GM12874 (cell line): Measurements from ENCODE around the gene ACTRT2.

Experiments
- CTCF ChIP-seq: IDR thresholded peaks from 2 replicates; pipeline ENCODE4 v1.5.1; 2011; ENCODE audit warnings: low read depth, mild to moderate bottlenecking, control low read depth, low read length, moderate library complexity; ENCODE audit not compliant: insufficient read depth

Gene ACTRT2

GRCh38 chr1:2975466-2976179 is 45.6 kb upstream of the ACTRT2 start:
- TF ChIP-seq CTCF, result no peak

GRCh38 chr1:2976180-2976562 is 45.1 kb upstream of the ACTRT2 start:
- TF ChIP-seq CTCF, result no peak

- no peak for TF ChIP-seq CTCF
Observed at GRCh38 chr1:2977886-2978611, 43.2 kb upstream of the ACTRT2 start.

GRCh38 chr1:2978691-2979190 is 42.5 kb upstream of the ACTRT2 start:
- TF ChIP-seq CTCF, result no peak

GRCh38 chr1:2979191-2980072 is 41.8 kb upstream of the ACTRT2 start:
- no peak for TF ChIP-seq CTCF

- no peak for TF ChIP-seq CTCF
Observed at GRCh38 chr1:2980073-2980791, 41.0 kb upstream of the ACTRT2 start.
